Endothelial cell (in vitro differentiated cells): ENCODE measurements around the gene KDM8. TPM values are rescaled to one million over a fixed set of nuclear protein-coding genes. Genes with fewer than 3 reads are reported as not detected.

Experiments used
- DNase-seq: peaks from one replicate; pipeline ENCODE4 v3.0.0; 2021; ENCODE audit warnings: low spot score
- H3K27ac Mint-ChIP-seq: one replicate; pipeline ENCODE4 v1.8.0; 2021; ENCODE audit warnings: mixed read lengths, inconsistent platforms; ENCODE audit not compliant: unreplicated experiment
- H3K27me3 Mint-ChIP-seq: one replicate; pipeline ENCODE4 v1.8.0; 2021; ENCODE audit warnings: mild to moderate bottlenecking, moderate library complexity, mixed read lengths, inconsistent platforms; ENCODE audit not compliant: unreplicated experiment
- H3K36me3 Mint-ChIP-seq: one replicate; pipeline ENCODE4 v1.8.0; 2021; ENCODE audit warnings: mild to moderate bottlenecking, low read depth, mixed read lengths, inconsistent platforms; ENCODE audit not compliant: unreplicated experiment
- H3K4me1 Mint-ChIP-seq: one replicate; pipeline ENCODE4 v1.8.0; 2021; ENCODE audit warnings: mild to moderate bottlenecking, mixed read lengths, inconsistent platforms; ENCODE audit not compliant: unreplicated experiment
- H3K4me3 Mint-ChIP-seq: one replicate; pipeline ENCODE4 v1.8.0; 2021; ENCODE audit warnings: mild to moderate bottlenecking, mixed read lengths, inconsistent platforms; ENCODE audit not compliant: unreplicated experiment
- H3K9me3 Mint-ChIP-seq: one replicate; pipeline ENCODE4 v1.8.0; 2021; ENCODE audit warnings: mixed read lengths, inconsistent platforms; ENCODE audit not compliant: unreplicated experiment
- total RNA-seq: library from RNA; stranded (reverse); fragmentation: NEBNext Ultra II Directional; extraction: Animal tissue kit (Norgen Biotek cat#: 25700); gene quantifications from one replicate; pipeline ENCODE4 v1.2.1, GENCODE V29; 2021; ENCODE audit not compliant: unreplicated experiment
- TF ChIP-seq, protein P1 (sequence below): fragments of 200-600 bp; sonication (generic); IDR thresholded peaks from one replicate; pipeline ENCODE4 v1.5.0; 2021; ENCODE audit warnings: antibody characterized with exemption; ENCODE audit not compliant: unreplicated experiment

KDM8 gene
- total RNA-seq, 1 donor from 2014 or later: 5.7 TPM

DNA sequence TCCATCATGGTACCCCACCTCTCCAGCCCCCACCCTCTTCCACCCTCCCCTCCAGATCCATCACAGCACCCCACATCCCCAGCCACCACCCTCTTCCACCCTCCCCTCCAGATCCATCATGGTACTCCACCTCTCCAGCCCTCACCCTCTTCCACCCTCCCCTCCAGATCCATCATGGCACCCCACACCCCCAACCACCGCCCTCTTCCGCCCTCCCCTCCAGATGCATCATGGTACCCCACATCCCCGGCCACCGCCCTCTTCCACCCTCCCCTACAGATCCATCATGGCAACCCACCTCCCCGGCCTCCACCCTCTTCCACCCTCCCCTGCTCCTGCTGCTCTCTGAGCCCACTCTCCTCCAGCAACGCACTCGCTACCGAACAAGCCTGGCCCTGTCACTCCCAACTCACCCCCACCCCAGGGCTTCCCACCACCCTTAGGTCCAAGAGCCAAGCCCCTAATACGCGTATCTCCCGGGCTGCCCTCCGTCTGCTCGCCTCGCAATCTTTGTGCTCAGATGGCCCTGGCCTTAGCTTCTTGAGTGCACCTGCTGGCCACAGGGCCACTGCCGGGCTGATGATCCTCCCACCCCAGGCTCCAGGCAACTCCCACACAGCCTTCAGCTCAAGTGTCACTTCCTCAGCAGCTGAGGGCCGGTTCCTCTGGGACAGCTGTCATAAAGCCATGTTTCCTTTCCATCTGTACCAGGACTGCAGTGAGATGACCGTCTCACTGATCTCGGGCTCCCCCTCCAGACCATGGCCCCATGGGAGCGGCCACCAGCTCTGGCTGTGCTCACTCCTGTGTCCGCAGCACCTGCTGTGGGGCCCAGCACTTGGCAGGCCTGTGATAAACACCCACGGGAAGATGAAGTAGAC is 25.5 kb downstream of the KDM8 start:
- Mint-ChIP-seq H3K36me3 (peaks cover 3% of the 10 kb centered on the region), H3K27ac (no peak overlapping the region), H3K9me3 (no peaks in the 10 kb centered on the region), H3K4me3 (no peak overlapping the region), H3K4me1 (peaks cover 4% of the 10 kb centered on the region), H3K27me3 (peaks cover 13% of the 10 kb centered on the region)
- peak; percentile 14 for DNase-seq
- TF ChIP-seq, protein P1, sequence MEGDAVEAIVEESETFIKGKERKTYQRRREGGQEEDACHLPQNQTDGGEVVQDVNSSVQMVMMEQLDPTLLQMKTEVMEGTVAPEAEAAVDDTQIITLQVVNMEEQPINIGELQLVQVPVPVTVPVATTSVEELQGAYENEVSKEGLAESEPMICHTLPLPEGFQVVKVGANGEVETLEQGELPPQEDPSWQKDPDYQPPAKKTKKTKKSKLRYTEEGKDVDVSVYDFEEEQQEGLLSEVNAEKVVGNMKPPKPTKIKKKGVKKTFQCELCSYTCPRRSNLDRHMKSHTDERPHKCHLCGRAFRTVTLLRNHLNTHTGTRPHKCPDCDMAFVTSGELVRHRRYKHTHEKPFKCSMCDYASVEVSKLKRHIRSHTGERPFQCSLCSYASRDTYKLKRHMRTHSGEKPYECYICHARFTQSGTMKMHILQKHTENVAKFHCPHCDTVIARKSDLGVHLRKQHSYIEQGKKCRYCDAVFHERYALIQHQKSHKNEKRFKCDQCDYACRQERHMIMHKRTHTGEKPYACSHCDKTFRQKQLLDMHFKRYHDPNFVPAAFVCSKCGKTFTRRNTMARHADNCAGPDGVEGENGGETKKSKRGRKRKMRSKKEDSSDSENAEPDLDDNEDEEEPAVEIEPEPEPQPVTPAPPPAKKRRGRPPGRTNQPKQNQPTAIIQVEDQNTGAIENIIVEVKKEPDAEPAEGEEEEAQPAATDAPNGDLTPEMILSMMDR: no peak

DNA sequence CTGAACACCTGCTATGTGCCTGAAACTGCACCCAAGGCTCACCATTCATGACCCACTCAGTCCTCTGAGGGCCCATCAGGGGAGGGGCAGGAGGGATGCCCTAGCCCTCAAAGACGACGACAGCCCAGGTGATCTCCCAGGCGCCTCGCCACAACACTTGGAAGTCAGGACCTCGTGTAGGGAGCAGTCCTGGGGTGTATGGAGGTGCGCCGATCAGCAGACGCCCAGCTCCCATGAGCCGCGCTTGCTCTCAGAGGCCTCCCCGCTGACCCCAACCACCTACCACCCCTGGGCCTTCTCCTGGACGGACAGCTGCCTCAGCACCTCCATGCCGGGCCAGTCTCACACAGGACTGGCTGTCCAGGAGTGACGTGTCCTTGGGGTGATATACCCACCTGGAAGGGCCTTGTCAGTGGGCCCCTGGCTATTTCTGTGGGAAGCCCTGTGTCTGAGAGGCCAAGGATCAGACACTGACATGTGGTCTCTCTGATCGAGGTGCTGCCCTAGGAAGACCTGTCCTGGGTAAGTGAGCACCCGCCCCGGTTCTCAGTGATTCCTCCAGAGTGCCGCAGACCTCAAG is 26.7 kb downstream of the KDM8 start:
- Mint-ChIP-seq H3K27ac (no peak overlapping the region), H3K27me3 (peaks cover 8% of the 10 kb centered on the region), H3K9me3 (no peaks in the 10 kb centered on the region), H3K4me3 (no peak overlapping the region), H3K4me1 (peaks cover 5% of the 10 kb centered on the region), H3K36me3 (peaks cover 2% of the 10 kb centered on the region)
- DNase-seq: no peak
- TF ChIP-seq, protein P1: no peak

DNA sequence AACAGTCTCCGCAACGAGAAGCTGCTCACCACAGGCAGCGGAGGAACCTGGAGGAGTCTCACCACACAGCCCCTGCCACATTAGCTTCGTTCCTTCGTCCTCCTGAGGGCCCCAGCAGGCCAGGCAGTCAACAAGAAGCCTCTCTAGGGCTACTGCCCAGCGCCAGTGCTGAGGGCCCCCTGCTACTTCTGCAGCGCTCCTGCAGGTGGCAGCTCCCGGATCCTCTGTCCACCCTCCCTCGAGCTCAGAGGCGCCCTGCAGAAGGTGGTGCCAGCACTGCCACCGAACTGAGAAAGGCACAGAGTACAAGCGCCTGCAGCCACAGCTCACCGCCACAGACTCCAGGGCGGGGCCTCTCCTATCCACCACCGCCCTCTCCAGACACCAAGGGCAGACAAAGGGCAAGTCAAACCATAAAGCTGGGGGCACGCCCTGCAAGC is 27.3 kb downstream of the KDM8 start:
- H3K27ac Mint-ChIP-seq: no peak overlapping the region
- peaks cover 11% of the 10 kb centered on the region for H3K4me1 Mint-ChIP-seq
- peaks cover 5% of the 10 kb centered on the region for H3K36me3 Mint-ChIP-seq
- no peak overlapping the region for H3K4me3 Mint-ChIP-seq
- TF ChIP-seq, protein P1: no peak
- H3K27me3 Mint-ChIP-seq: peaks cover 7% of the 10 kb centered on the region
- no peak for DNase-seq
- H3K9me3 Mint-ChIP-seq: no peaks in the 10 kb centered on the region

DNA sequence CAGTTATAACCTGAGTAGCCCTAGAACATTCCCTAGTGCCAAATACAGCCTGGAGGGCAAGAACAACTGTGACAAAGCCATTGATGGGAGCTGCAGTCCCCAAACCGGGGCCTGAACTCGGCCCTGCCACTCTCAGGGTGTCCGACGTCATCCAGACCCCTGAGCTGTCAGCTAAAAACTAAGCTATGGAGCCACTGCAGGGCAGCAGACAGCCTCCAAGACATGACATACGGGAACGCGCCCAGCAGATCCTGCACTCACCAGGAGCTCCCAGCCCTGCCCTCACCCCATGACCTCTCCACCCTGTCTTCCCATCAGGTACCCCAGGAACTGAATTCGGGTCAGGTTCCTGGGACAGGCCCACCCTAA is 28.4 kb downstream of the KDM8 start:
- Mint-ChIP-seq H3K36me3 (peaks cover 5% of the 10 kb centered on the region), H3K27ac (no peak overlapping the region), H3K9me3 (no peaks in the 10 kb centered on the region), H3K4me3 (no peak overlapping the region), H3K27me3 (peaks cover 7% of the 10 kb centered on the region), H3K4me1 (peaks cover 13% of the 10 kb centered on the region)
- DNase-seq: no peak
- TF ChIP-seq, protein P1: no peak
